ENCODE results near the gene WDR37.

WDR37 gene

DNA sequence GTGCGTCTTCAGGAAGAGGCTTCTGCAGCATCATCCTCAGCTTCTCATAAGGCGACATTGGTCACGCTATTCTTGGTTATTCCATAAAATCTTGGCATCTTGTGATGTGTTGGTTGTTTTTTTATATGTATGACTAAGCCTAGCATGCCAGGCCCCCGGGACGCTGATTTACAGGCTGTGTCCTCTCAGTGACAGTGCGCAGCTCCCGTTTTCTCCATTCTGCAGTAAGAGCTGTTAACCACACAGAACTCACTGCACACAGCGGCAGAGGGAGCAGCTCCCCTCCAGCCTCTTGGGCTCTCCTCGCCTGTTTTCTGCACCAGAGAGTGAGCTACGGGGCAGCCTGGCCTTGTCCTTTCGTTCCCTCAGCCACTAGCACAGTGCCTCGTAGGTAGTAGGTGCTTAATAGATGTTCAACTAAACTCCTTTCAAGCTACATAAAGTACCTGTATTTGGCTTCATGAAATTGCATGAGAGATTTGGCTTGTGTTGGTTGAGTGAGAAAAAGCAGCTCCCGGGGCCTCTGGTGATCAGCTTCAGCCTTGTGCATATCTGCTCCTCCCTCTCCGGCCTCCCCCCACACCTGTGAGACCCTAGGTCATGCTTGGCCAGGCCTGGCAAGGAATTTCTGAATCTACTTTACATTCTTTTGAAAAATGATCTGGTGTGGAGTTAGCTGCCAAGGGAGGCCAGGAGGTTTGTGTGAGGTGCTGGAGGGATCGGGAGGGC is 116.2 kb downstream of the WDR37 start:
- DNase-seq, result no peak

DNA sequence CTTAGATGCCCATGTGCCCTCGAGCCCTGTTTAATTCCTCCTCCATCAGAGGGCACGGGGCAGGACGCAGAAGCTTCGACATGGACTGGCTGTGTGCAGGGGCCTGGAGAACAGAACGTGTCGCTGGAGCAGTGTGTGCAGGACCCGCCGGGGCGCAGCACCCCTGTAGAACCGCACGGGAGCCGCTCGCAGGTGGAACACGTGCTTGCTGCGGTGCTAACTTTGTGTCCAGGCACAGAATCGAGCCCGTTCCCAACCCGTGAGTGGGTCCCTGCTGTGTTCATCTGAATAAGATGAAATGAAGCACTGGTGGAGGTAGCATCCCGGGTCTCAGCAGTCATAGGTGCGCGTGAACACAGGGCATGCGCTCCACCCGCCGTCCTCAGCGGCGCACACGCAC is 116.9 kb downstream of the WDR37 start:
- DNase-seq, result no peak

DNA sequence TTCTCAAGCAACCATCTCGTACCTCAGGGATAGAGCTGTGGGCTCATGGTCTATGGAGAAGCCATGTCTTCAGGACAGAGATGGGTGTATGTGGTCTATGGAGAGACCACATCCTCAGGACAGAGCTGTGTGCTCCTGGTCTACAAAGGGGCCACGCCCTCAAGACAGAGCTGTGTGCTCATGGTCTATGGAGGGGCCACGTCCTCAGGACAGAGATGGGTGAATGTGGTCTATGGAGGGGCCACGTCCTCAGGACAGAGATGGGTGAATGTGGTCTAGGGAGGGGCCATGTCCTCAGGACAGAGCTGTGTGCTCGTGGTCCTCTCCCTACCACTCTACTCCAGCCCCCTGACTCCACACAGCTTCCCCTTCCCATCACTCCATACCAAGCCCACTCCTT is 117.8 kb downstream of the WDR37 start:
- DNase-seq, result no peak

DNA sequence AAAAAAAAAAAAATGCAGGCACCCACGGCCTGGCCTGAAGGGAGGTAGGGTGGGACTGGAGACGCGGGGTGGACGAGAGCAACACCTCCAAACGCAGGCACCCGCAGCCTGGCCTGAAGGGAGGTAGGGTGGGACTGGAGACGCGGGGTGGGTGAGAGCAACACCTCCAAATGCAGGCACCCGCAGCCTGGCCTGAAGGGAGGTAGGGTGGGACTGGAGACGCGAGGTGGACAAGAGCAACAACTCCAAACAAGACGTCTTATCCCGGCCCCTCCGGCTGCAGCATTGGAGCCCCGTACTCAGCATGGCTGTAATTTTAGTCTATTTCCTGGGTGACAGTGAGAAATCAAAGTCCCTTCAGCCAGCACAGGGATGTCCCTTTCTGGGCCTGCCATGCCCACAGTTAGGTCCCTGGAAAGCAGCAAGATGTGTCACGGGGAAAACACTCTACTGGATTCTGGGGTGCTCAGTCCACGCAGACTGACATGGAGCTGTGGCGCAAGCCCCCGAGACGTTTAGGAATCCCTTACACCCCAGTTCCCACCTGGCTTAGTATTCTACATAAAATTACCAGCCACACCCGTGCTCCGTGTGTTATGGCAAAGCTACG is 119.9 kb downstream of the WDR37 start:
- DNase-seq, result no peak

DNA sequence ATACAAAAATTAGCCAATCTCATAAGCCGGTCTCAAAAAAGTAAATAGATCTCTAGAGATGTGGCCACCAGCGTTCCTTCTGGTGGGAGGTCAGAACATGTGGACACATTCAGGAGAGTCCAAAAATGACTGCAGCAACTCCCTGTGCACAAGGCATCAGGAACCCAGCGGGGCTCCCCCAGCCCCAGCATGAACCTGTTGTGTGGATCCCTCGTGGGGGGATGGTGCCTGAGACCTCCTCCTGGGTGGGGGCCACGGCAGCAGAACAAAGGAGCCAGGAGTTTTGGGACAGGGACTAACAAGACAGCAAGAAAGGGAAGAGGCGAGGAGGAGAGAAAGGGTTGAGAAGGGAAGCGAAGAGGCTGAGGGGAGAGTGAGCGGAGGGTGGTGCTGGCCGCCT is 121.8 kb downstream of the WDR37 start:
- DNase-seq, result no peak

DNA sequence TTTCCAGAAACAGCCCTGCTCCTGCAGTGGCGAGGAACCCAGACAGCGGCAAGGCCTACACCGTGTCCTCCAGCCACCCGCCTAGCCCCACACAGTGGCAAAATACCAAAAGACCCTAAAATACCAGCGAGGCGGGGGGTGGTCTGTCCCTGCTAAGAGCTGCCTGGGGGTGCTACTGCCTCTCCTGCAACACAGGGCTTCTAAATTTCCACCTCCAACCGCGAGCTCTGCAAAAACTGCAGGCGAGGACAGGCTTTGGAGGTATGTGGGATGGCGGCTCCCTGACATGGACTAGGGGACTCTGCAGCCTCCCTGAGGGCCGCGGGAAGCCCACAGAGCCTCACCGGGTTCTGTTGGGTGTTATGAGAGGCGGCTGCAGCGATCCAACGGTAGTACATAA is 122.3 kb downstream of the WDR37 start:
- no peak for DNase-seq

DNA sequence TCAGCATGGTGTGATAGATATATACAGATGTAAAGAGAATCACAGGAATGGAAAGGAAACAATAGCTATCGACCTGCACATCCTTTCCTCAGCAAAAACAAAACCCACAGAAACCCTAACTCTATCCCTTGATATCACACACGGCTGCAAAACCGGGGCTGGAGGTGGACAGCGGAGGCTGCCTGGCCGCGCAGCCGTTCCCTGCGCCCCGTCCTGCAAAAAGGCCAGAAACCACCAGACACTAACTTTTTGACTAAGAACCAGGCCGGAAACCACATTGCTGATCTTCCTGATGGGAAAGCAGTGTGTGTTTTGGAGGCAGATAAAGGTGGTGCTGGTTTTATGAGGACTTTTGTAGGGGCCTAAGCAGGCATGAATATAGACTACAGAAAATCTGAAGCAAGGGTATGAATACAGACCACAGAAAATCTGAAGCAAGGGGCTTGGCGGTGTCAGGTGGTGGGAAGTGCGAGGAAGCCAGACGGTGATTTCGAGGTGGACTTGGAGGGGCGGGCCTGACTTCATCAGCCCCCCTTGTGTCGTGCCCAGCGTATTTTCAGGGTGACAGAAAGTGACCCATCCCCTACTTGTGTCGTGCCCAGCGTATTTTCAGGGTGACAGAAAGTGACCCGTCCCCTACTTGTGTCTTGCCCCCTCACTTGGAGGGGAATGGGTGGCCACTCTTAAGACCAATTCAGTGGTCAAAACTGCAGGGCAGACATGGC is 123.3 kb downstream of the WDR37 start:
- no peak for DNase-seq

DNA sequence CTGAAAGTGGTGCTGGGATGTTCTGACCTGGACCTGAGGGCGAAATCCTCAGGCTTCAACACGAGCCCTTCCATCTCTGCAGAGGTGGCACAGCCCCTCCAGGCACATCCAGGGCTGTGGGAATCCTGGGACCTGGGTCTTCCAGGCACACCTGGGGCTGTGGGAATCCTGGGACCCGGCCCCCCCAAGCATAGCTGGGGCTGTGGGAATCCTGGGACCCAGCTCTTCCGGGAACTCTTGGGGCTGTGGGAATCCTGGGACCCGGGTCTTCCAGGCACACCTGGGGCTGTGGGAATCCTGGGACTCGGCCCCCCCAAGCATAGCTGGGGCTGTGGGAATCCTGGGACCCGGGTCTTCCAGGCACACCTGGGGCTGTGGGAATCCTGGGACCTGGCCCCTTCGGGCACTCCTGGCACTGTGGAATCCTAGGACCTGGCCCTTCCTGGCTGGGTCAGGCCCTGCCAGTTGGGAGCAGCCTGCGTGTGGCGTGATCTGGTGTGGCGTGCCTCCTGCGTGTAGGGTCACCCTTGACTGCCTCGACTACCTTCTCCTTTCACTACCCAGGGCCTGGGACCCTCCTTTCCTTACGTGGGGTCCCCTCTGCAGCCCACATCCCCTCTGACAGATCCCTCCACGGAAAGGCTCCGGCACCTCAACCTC is 124.0 kb downstream of the WDR37 start:
- no peak for DNase-seq

DNA sequence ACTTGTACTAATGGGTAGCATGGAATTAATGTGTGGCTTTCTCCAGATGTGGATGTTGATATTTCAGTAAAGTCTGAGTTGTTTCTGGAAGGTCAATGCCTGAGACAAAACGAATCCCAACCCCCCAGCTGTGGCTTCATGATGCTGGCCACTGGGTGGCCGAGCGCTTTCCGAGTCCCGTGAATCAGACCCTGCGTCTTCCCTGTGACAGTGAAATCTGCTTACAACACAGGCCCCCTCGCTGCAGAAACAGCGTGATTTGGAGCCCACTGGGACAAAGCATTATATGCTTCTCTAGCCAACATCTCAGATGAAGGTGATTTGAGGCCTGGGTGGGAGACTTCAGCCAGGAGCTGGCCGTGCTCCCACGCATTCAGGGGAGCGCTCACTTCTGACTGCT is 124.7 kb downstream of the WDR37 start:
- DNase-seq, result no peak
